ENCODE measurements around the gene CNTN4. TPM values are rescaled to one million over a fixed set of nuclear protein-coding genes. Genes with fewer than 3 reads are reported as not detected.
"Not testable (repeated sequence)": the region's sequence is repeated elsewhere in the genome, so short reads cannot be mapped to it uniquely, and the experiment has no call there.

CNTN4 gene
- total RNA-seq, 6 donors from 2014 or later: 1.0 to 13.5 (median 6.3) TPM

GRCh38 chr3:2517500-2518172 is 419.0 kb downstream of the CNTN4 start:
- H3K27me3 ChIP-seq: no peaks in the 10 kb centered on the region
- WGBS, 2 donors: 63 to 71% methylated on average over 5 of the region's 5 CpGs

GRCh38 chr3:2523281-2523836 is 424.7 kb downstream of the CNTN4 start:
- TF ChIP-seq POLR2A (IDR thresholded peaks at IDR 0.05) (no peak), CTCF (IDR thresholded peaks at IDR 0.05) (no peak), POLR2AphosphoS5 (IDR thresholded peaks at IDR 0.05) (no peak), EP300 (IDR thresholded peaks at IDR 0.05) (no peak)
- H3K27ac ChIP-seq: no peak overlapping the region
- no peak overlapping the region for H3K4me3 ChIP-seq
- no peak for ATAC-seq (ENCODE audit: low FRiP score in 2 of 2)
- no peaks in the 10 kb centered on the region for H3K4me1 ChIP-seq
- DNase-seq: no peak
- 28 to 39% methylated on average over 2 of the region's 2 CpGs for WGBS, 2 donors
- no peaks in the 10 kb centered on the region for H3K9me3 ChIP-seq
- H3K27me3 ChIP-seq: no peaks in the 10 kb centered on the region
- H3K36me3 ChIP-seq: no peaks in the 10 kb centered on the region

More at GRCh38 chr3:2517500-2518172, 419.0 kb downstream of the CNTN4 start:
- Histone ChIP-seq H3K9me3 (no peaks in the 10 kb centered on the region), H3K36me3 (no peaks in the 10 kb centered on the region), H3K27ac (no peak overlapping the region), H3K4me1 (no peaks in the 10 kb centered on the region), H3K4me3 (no peak overlapping the region)
- no peak for TF ChIP-seq CTCF (IDR thresholded peaks at IDR 0.05)
- no peak for TF ChIP-seq POLR2AphosphoS5 (IDR thresholded peaks at IDR 0.05)
- no peak for TF ChIP-seq POLR2A (IDR thresholded peaks at IDR 0.05)
- TF ChIP-seq EP300 (IDR thresholded peaks at IDR 0.05): no peak
- ATAC-seq (ENCODE audit: low FRiP score in 2 of 2) (no peak), DNase-seq (no peak)

GRCh38 chr3:2525968-2526367 is 427.3 kb downstream of the CNTN4 start:
- Histone ChIP-seq H3K27me3 (no peaks in the 10 kb centered on the region), H3K36me3 (no peaks in the 10 kb centered on the region), H3K4me3 (no peak overlapping the region), H3K27ac (no peak overlapping the region), H3K4me1 (no peaks in the 10 kb centered on the region), H3K9me3 (no peaks in the 10 kb centered on the region)
- TF ChIP-seq POLR2A (IDR thresholded peaks at IDR 0.05) (no peak), CTCF (IDR thresholded peaks at IDR 0.05) (no peak), POLR2AphosphoS5 (IDR thresholded peaks at IDR 0.05) (no peak), EP300 (IDR thresholded peaks at IDR 0.05) (no peak)
- ATAC-seq (ENCODE audit: low FRiP score in 2 of 2) (no peak), DNase-seq (no peak)
- 74 to 87% methylated on average over 2 of the region's 2 CpGs for WGBS, 2 donors

- ATAC-seq (ENCODE audit: low FRiP score in 2 of 2) (peak in 1 of 2 donors; percentile 64), DNase-seq (no peak)
- Histone ChIP-seq H3K4me1 (no peaks in the 10 kb centered on the region), H3K36me3 (no peaks in the 10 kb centered on the region), H3K27me3 (no peaks in the 10 kb centered on the region), H3K4me3 (no peak overlapping the region), H3K9me3 (no peaks in the 10 kb centered on the region), H3K27ac (no peak overlapping the region)
- TF ChIP-seq CTCF (IDR thresholded peaks at IDR 0.05): no peak
- TF ChIP-seq EP300 (IDR thresholded peaks at IDR 0.05): no peak
- 22 to 44% methylated on average over 1 of the region's 1 CpG for WGBS, 2 donors
These were observed 428.3 kb downstream of the CNTN4 start for GRCh38 chr3:2526926-2527325.

GRCh38 chr3:2527328-2527727 is 428.7 kb downstream of the CNTN4 start:
- H3K27me3 ChIP-seq; H3K4me3 ChIP-seq; H3K9me3 ChIP-seq; ATAC-seq (ENCODE audit: low FRiP score in 2 of 2); H3K4me1 ChIP-seq; H3K27ac ChIP-seq; DNase-seq; H3K36me3 ChIP-seq: not testable (repeated sequence)
- 65 to 69% methylated on average over 7 to 8 of the region's 8 CpGs for WGBS, 2 donors

- DNase-seq; H3K27ac ChIP-seq; H3K27me3 ChIP-seq; ATAC-seq (ENCODE audit: low FRiP score in 2 of 2); H3K36me3 ChIP-seq; H3K9me3 ChIP-seq; H3K4me3 ChIP-seq; H3K4me1 ChIP-seq: not testable (repeated sequence)
- WGBS, 2 donors: 85 to 86% methylated on average over 5 to 6 of the region's 6 CpGs
These were observed 436.1 kb downstream of the CNTN4 start for GRCh38 chr3:2534767-2535166.

Measured in upper lobe of left lung (tissue), 6 donors.